ENCODE measurements around the gene RFX8. TPM values are rescaled to one million over a fixed set of nuclear protein-coding genes. Genes with fewer than 3 reads are reported as not detected.

The RFX8 gene
- total and polyA plus RNA-seq, 2 of the 13 experiments (the other 11 are each of a cell fraction or from before 2014, with no cell fraction given), result not detected

DNA sequence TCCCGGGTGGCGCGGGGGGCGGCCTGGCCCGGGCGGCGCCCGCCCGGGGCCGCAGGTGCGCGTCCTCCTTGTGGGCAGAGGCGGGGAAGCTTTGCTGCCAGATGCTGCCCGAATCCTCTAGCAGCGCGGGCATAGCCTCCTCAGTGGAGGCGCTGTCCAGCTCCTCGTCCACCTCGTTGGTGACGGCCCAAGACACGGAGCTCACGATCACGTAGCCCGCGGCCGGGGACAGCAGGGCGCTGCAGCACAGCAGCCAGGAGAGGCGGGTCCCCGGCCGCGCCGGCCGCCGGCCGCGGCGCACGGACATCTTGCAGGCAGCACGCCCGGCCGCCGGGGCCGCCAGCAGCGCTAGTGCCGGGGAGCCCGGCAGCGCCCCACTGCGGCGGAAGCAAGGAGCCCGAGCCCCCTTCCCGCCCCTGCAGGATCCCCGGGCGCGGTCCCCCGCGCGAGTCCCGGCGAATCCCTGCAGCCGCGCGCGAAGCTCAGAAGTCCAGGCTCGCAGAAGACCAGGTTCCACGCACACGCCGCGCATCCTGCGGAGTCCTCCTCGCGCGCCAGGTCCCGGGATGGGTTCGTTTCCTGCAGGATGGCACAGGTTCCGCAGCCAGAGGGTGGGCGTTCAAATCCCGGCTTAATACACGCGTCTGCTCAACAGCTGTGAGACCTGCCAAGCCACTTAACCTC, 87.6 kb downstream of the RFX8 start, which contains the start of gene CREG2 (continued):
- no peak for TF ChIP-seq MATR3 (CRISPR knock-in tag; IDR thresholded peaks at IDR 0.05)
- TF ChIP-seq MED8 (CRISPR knock-in tag; IDR thresholded peaks at IDR 0.05; ENCODE audit: insufficient replicate concordance), result no peak
- no peak for TF ChIP-seq ATF7 (IDR thresholded peaks at IDR 0.05)
- no peak for TF ChIP-seq ATF7 (CRISPR knock-in tag; IDR thresholded peaks at IDR 0.05)
- no peak for TF ChIP-seq ZNF660 (CRISPR knock-in tag; IDR thresholded peaks at IDR 0.05; ENCODE audit: borderline replicate concordance, low read depth)
- TF ChIP-seq HNRNPH1 (optimal IDR thresholded peaks at IDR 0.05; ENCODE audit: low read depth, low read length), result no peak
- TF ChIP-seq NCOA2 (CRISPR knock-in tag; IDR thresholded peaks at IDR 0.05), result no peak
- TF ChIP-seq MAZ (IDR thresholded peaks at IDR 0.05; ENCODE audit: borderline replicate concordance, low read depth, low read length), result no peak
- peak; percentile 21; the same call in 1 of the 2 replicates for TF ChIP-seq MAZ (CRISPR knock-in tag; IDR thresholded peaks at IDR 0.05; ENCODE audit: low read depth)
- TF ChIP-seq JDP2 (CRISPR knock-in tag; IDR thresholded peaks at IDR 0.05; ENCODE audit: borderline replicate concordance), result no peak
- peak; percentile 46; the same call in 1 of the 2 replicates for TF ChIP-seq ZNF451 (CRISPR knock-in tag; IDR thresholded peaks at IDR 0.05)
- TF ChIP-seq ZNF577 (CRISPR knock-in tag; IDR thresholded peaks at IDR 0.05; ENCODE audit: borderline replicate concordance, low read depth), result no peak
- TF ChIP-seq YY1 (IDR thresholded peaks at IDR 0.05; ENCODE audit: insufficient read depth, insufficient replicate concordance, low read depth, low read length), result peak; percentile 82
- peak; percentile 69; the same call in 1 of the 2 replicates for TF ChIP-seq ZBTB7A (CRISPR knock-in tag; IDR thresholded peaks at IDR 0.05)
- TF ChIP-seq ZNF296 (CRISPR knock-in tag; conservative IDR thresholded peaks at IDR 0.05), result 0 out of 2 replicates have a peak, but pooled peaks have one; percentile 75
- no peak for TF ChIP-seq ZNF616 (CRISPR knock-in tag; IDR thresholded peaks at IDR 0.05; ENCODE audit: low read depth)
- TF ChIP-seq PITX1 (CRISPR knock-in tag; IDR thresholded peaks at IDR 0.05), result peak; percentile 52; the same call in 1 of the 2 replicates
- no peak for TF ChIP-seq TBX2 (CRISPR knock-in tag; IDR thresholded peaks at IDR 0.05; ENCODE audit: borderline replicate concordance)
- TF ChIP-seq ZNF761 (CRISPR knock-in tag; conservative IDR thresholded peaks at IDR 0.05), result no peak
- TF ChIP-seq ZNF44 (CRISPR knock-in tag; IDR thresholded peaks at IDR 0.05), result no peak
- TF ChIP-seq, protein P1, sequence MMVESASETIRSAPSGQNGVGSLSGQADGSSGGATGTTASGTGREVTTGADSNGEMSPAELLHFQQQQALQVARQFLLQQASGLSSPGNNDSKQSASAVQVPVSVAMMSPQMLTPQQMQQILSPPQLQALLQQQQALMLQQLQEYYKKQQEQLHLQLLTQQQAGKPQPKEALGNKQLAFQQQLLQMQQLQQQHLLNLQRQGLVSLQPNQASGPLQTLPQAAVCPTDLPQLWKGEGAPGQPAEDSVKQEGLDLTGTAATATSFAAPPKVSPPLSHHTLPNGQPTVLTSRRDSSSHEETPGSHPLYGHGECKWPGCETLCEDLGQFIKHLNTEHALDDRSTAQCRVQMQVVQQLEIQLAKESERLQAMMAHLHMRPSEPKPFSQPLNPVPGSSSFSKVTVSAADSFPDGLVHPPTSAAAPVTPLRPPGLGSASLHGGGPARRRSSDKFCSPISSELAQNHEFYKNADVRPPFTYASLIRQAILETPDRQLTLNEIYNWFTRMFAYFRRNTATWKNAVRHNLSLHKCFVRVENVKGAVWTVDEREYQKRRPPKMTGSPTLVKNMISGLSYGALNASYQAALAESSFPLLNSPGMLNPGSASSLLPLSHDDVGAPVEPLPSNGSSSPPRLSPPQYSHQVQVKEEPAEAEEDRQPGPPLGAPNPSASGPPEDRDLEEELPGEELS (CRISPR knock-in tag; IDR thresholded peaks at IDR 0.05), result no peak
- no peak for TF ChIP-seq ZNF335 (CRISPR knock-in tag; IDR thresholded peaks at IDR 0.05)
- TF ChIP-seq NAIF1 (CRISPR knock-in tag; IDR thresholded peaks at IDR 0.05; ENCODE audit: borderline replicate concordance), result no peak
- no peak for TF ChIP-seq NCOR1 (IDR thresholded peaks at IDR 0.05; ENCODE audit: borderline replicate concordance, low read length)
- TF ChIP-seq ZSCAN20 (CRISPR knock-in tag; IDR thresholded peaks at IDR 0.05; ENCODE audit: borderline replicate concordance), result no peak
- no peak for TF ChIP-seq BCL6 (CRISPR knock-in tag; IDR thresholded peaks at IDR 0.05)
- TF ChIP-seq ZSCAN12 (CRISPR knock-in tag; IDR thresholded peaks at IDR 0.05), result no peak
- TF ChIP-seq ZNF614 (CRISPR knock-in tag; IDR thresholded peaks at IDR 0.05; ENCODE audit: borderline replicate concordance), result no peak
- no peak for TF ChIP-seq ZBTB21 (CRISPR knock-in tag; IDR thresholded peaks at IDR 0.05)
- TF ChIP-seq ELF3 (CRISPR knock-in tag; IDR thresholded peaks at IDR 0.05), result no peak
- no peak for TF ChIP-seq HCFC1 (IDR thresholded peaks at IDR 0.05; ENCODE audit: low read depth, low read length)
